ENCODE results near the gene ANKRD61.

- no peak for TF ChIP-seq POLR2AphosphoS5 (IDR thresholded peaks at IDR 0.05; ENCODE audit: low read depth, low read length)
- no peak for TF ChIP-seq POLR2A (IDR thresholded peaks at IDR 0.05; ENCODE audit: low read depth, low read length)
These were observed 3.3 kb upstream of the ANKRD61 start for GRCh38 chr7:6027806-6028365.

Data from GM12892 (cell line).